Body of pancreas (tissue), 4 donors: ENCODE measurements around the gene DHRS7C. TPM values are rescaled to one million over a fixed set of nuclear protein-coding genes. Genes with fewer than 3 reads are reported as not detected.
A peak's percentile ranks its signal among the peaks of the same experiment; 100 is the strongest.

Experiments
- ATAC-seq: fragments of 150-250 bp; one replicate; pipeline ENCODE4 v1.9.1; 2016
- DNase-seq, 4 donors: peaks; one replicate each; pipeline ENCODE4 v3.0.0-alpha.2; 2019
- H3K27ac ChIP-seq, 4 donors: fragments of 200-600 bp; sonication (generic); 1 replicate in 3 of 4; 2 replicates in 1 of 4; pipeline versions ENCODE4 v1.5.1 to v1.6.1; 2016 to 2019; ENCODE audit warnings: mild to moderate bottlenecking in 1 of 4, mixed read lengths in 1 of 4, moderate library complexity in 1 of 4
- H3K27me3 ChIP-seq, 2 donors: fragments of 200-600 bp; sonication (generic); one replicate each; pipeline ENCODE4 v1.6.0; 2016; ENCODE audit warnings: mild to moderate bottlenecking in 1 of 2
- H3K36me3 ChIP-seq, 2 donors: fragments of 200-600 bp; sonication (generic); replicated peaks in 1 of 2; 2 replicates each; pipeline ENCODE4 v1.5.1; 2016; ENCODE audit warnings: low read depth in 2 of 2; ENCODE audit not compliant: insufficient read depth in 1 of 2
- H3K4me1 ChIP-seq: fragments of 200-600 bp; sonication (generic); one replicate; pipeline ENCODE4 v1.6.0; 2016
- H3K4me3 ChIP-seq, 2 donors: fragments of 200-600 bp; sonication (generic); 1 replicate in 1 of 2; 2 replicates in 1 of 2; pipeline ENCODE4 v1.5.1; 2016 to 2019
- H3K9me3 ChIP-seq, 3 donors: fragments of 200-600 bp; sonication (generic); 1 replicate in 2 of 3; 2 replicates in 1 of 3; pipeline ENCODE4 v1.5.1; 2016
- POLR2A ChIP-seq, 3 donors: fragments of 450-650 bp; IDR thresholded peaks; one replicate each; pipeline ENCODE4 v1.6.1; 2016; ENCODE audit warnings: antibody characterized with exemption in 3 of 3, mild to moderate bottlenecking in 2 of 3
- WGBS, 2 donors: methylation state at CpG; one replicate each; pipeline ENCODE4 v1.1.5; 2017; 5-methylcytosine and 5-hydroxymethylcytosine counted together
- intact Hi-C: fragments of 100-400 bp; cut with DNase I; formaldehyde crosslinking; loops from one replicate; pipeline ENCODE4 v1.15.1; 2023
- total RNA-seq, 2 donors: library from RNA; depleted of rRNA; stranded (reverse); fragments of >200 nt; gene quantifications; one replicate each; pipeline ENCODE4 v1.1.0, GENCODE V29; 2016
- TF ChIP-seq, protein P1 (sequence below), 7 experiments: fragments of 450-650 bp in 4 of 7; fragments of 200-600 bp in 3 of 7; sonication (generic) in 3 of 7; IDR thresholded peaks; one replicate each; pipeline ENCODE4 v1.5.1; 2016 to 2019; ENCODE audit warnings: antibody characterized with exemption in 7 of 7

DHRS7C gene, protein sequence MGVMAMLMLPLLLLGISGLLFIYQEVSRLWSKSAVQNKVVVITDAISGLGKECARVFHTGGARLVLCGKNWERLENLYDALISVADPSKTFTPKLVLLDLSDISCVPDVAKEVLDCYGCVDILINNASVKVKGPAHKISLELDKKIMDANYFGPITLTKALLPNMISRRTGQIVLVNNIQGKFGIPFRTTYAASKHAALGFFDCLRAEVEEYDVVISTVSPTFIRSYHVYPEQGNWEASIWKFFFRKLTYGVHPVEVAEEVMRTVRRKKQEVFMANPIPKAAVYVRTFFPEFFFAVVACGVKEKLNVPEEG
- total RNA-seq: not detected

DNA sequence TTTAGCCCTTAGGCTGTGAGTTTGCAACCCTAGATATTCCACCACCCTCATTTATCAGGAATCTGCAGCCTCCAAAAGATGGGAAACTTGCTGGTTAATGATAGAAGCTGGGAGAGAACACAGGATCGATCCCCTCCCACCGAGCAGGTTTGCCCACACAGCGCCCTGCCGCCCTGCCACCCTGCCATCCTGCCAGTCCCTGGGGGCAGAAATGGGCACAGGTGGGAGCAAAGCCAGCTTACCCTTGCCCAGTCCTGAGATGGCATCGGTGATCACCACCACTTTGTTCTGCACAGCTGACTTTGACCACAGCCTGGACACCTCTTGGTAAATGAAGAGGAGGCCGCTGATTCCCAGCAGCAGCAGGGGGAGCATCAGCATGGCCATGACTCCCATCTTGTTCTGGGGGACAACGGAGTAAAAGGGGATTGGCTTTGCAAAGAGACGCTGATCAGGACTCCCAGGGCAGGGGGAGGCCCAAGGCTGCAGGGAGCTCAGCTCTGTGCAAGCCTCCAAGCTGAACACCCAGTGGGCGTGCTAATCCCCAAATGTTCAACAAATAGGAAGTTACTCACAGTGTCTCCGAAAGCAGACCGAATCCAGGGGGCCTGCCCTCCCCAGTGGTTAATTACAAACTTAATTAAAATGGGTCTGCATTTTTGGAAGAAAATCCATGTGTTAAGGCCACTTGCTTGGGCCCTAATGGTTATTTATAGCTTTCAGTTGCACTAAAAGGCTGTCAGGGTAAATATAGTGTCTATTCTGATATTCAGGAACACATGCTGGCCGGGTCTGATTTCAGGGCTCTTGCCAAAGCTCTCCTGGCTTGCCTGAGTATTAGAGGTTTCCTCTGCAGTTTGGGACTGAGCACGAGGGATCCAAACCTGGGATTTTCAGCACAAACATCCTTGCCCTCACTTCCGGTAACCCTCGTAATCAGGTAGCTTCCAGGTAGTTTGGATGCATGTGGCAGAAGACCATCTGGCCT is at the start of gene DHRS7C:
Gene DHRS7C (minus strand): TSS at position 704 of the 988 bp plus-strand sequence. CDS start 308 bp downstream, at position 396.
- DNase-seq (no peak), ATAC-seq (no peak)
- intact Hi-C loops: no loop called here
- Histone ChIP-seq H3K27ac (no peak within 1 kb of the TSS), H3K9me3 (no peaks in the 10 kb centered on the region), H3K4me3 (no peak within 1 kb of the TSS), H3K4me1 (no peaks in the 10 kb centered on the region), H3K36me3 (no peaks in the 10 kb centered on the region), H3K27me3 (no peaks in the 10 kb centered on the region)
- 51 to 68% methylated on average over 9 to 15 of the region's 15 CpGs for WGBS, 2 donors
- no peak for TF ChIP-seq POLR2A (IDR thresholded peaks at IDR 0.05)
- TF ChIP-seq, protein P1, sequence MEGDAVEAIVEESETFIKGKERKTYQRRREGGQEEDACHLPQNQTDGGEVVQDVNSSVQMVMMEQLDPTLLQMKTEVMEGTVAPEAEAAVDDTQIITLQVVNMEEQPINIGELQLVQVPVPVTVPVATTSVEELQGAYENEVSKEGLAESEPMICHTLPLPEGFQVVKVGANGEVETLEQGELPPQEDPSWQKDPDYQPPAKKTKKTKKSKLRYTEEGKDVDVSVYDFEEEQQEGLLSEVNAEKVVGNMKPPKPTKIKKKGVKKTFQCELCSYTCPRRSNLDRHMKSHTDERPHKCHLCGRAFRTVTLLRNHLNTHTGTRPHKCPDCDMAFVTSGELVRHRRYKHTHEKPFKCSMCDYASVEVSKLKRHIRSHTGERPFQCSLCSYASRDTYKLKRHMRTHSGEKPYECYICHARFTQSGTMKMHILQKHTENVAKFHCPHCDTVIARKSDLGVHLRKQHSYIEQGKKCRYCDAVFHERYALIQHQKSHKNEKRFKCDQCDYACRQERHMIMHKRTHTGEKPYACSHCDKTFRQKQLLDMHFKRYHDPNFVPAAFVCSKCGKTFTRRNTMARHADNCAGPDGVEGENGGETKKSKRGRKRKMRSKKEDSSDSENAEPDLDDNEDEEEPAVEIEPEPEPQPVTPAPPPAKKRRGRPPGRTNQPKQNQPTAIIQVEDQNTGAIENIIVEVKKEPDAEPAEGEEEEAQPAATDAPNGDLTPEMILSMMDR (IDR thresholded peaks at IDR 0.05): no peak

DNA sequence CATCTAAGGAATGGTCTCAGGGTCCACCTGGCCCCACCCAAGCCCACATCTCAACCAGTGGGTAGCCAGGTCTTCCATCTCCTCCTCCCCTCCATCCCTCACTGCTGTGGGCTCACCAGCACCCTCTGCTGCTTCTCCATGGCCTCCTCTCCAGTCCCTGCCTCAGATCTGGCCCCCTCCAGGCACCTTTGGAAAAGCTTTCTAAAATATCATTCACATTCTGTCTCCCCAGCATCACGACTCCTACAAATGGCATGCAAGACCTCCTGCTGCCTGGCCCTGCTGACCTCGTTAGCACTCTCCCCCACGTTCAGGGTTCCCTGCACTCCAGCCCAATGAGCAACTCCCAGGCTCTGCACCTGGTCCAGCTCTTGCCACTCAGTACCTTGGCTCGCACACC is 48.0 kb upstream of the DHRS7C start:
- no peak overlapping the region for H3K27ac ChIP-seq
- H3K36me3 ChIP-seq: no peaks in the 10 kb centered on the region
- DNase-seq (no peak), ATAC-seq (no peak)
- WGBS, 2 donors: 24 to 29% methylated on average over 4 of the region's 4 CpGs
- H3K9me3 ChIP-seq: no peaks in the 10 kb centered on the region
- H3K27me3 ChIP-seq: no peaks in the 10 kb centered on the region
- TF ChIP-seq, protein P1 (IDR thresholded peaks at IDR 0.05): no peak
- TF ChIP-seq POLR2A (IDR thresholded peaks at IDR 0.05): no peak
- no peaks in the 10 kb centered on the region for H3K4me1 ChIP-seq
- no peak overlapping the region for H3K4me3 ChIP-seq
- intact Hi-C loops: no loop called here

DNA sequence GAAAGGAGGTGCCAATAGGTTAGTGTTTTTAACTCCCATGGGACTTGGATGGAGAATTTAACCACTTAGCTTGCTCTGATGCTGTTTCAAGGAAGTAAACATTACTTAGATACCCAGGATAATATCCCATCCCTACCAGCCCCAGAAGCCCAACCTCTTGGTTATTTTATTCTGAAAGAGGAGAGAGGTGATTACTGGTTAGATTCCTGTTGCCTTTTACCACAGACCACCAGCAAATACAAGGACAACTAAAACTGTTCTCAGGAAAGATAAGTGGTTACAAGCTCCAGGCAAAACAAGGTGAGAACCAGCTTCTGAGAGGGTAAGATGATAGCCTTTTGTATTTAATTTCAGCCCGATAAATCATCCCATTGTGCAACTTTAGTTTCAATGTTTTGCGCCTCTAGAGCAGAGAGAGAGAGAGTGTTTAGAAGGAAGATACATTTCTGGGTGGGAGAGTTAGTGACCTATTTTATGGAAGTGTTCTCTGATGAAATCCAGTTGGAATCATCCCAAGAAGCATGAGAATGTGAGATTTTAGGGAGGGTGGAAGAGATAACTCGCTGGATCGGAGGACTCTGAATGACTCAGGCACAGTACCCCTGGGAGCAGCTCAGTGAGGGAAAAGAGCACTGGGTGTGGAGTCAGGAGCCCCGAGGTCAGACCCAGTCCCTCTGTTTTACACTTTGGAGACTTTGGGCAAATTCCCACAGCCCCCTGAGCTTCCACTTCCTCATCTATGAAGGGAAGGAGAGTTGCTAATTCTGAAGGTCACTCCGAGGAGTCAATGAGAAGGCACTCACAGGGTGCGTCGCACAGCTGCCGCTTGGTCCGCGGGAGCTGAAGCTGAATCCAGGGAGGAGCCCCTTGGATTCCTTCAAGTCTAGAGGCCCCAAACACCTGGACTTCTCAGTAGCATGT is 46.4 kb upstream of the DHRS7C start:
- 44 to 52% methylated on average over 8 to 11 of the region's 11 CpGs for WGBS, 2 donors
- Histone ChIP-seq H3K4me1 (no peaks in the 10 kb centered on the region), H3K27me3 (no peaks in the 10 kb centered on the region), H3K4me3 (no peak overlapping the region), H3K27ac (no peak overlapping the region), H3K9me3 (no peaks in the 10 kb centered on the region), H3K36me3 (no peaks in the 10 kb centered on the region)
- ATAC-seq: peak; percentile 53
- peak in 3 of 4 donors; percentile 27 to 59 (median 32) for DNase-seq
- intact Hi-C loops: no loop called here
- no peak for TF ChIP-seq POLR2A (IDR thresholded peaks at IDR 0.05)
- TF ChIP-seq, protein P1 (IDR thresholded peaks at IDR 0.05): no peak

DNA sequence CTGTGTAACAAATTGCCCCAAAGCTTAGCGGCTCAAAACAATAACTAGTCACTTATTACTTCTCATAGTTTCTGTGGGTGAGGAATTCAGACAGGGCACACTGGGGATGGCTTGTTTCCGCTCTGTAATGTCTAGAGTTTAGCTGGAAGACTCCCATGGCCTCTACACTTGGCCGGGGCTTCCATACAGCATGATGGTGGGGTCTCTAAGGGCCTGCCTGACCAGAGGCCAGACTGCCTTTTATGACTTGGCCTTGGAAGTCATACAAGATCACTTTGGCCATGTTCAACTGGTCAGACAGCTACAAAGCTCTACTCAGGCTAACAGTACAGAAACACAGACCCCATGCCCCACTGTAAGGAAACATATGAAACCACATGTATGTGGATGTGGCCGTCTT is 42.5 kb upstream of the DHRS7C start:
- DNase-seq (no peak), ATAC-seq (no peak)
- no peaks in the 10 kb centered on the region for H3K36me3 ChIP-seq
- H3K27me3 ChIP-seq: no peaks in the 10 kb centered on the region
- intact Hi-C loops: no loop called here
- no peaks in the 10 kb centered on the region for H3K4me1 ChIP-seq
- TF ChIP-seq POLR2A (IDR thresholded peaks at IDR 0.05): no peak
- TF ChIP-seq, protein P1 (IDR thresholded peaks at IDR 0.05): no peak
- no peak overlapping the region for H3K27ac ChIP-seq
- no peak overlapping the region for H3K4me3 ChIP-seq
- WGBS, 2 donors: 72 to 90% methylated on average over 4 of the region's 4 CpGs
- no peaks in the 10 kb centered on the region for H3K9me3 ChIP-seq
